Stimulated activated CD8-positive, alpha-beta memory T cell treated with anti-CD3 and anti-CD28 coated beads, Interleukin-12 subunit alpha, Interleukin-12 subunit beta, amount 100 ng/mL, for 24 hours (primary cell): ENCODE results near the gene PRKCE.
"Not testable (repeated sequence)": the region's sequence is repeated elsewhere in the genome, so short reads cannot be mapped to it uniquely, and the experiment has no call there.

Experiments used
- DNase-seq: peaks from one replicate; pipeline ENCODE4 v3.0.0-alpha.2; 2020; ENCODE audit errors: extremely low read depth

Gene PRKCE

DNA sequence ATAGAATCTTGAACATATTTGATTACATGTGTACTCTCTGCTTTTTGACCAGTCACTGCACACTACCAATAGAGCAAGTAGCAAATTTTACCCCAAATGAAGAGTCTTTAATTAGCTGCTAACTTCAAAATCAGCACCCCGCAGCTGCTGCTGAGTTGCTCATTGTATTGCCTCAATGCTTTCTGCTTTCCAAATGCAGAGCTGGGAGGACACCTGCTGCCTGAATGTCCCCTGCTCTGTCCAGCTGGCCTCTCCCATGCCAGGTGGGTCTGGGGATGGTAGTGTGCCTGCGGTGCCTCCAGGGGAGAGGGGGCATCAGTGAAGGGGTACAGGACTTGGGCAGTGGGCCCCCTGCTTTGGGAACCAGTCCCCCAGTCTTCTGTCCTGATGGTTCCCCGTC, 184.8 kb downstream of the PRKCE start:
- no peak for DNase-seq

DNA sequence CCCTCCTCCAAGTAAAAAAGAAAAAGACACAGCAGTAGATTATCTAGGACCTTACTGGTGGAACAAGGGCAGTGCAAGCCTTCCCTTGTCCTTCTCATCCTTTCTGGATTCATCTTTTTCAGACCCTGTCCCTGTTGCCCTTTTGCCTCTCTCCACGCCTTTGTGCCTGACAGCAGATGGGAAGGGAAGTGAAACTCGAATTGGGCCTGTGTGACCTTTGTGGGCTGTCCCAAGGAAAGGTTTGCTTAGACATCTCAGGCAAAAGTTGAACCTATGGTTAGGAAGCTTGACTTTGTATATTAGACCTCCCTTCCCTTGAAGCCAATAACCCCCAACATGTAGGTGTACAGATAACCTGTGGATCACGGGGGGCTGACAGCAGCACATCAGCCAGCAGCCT, 185.3 kb downstream of the PRKCE start:
- no peak for DNase-seq

DNA sequence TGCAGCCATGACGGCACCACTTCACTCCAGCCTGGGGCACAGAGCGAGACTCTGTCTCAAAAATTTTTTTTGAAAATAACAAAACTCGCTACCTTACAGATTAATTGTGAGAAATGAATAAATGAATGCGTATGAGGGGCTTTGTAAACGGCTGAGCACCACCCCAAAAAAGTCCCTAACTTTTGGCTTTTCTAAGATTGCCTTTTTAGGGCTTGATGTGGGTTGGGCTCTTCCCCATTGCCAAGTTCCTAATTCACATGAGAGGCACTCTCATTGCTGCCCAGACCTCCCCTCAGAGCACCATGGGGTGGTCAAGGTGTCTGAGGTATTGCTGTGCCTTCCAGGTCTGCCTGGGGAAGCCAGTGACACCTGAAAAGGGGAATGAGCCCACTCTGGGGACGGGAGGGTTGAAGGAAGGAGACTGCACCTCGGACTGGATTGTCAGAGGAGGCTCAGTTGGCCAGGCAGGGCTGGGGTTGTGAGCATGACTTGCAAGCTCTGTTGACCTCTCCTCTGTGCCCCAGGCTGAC, 186.4 kb downstream of the PRKCE start:
- no peak for DNase-seq

DNA sequence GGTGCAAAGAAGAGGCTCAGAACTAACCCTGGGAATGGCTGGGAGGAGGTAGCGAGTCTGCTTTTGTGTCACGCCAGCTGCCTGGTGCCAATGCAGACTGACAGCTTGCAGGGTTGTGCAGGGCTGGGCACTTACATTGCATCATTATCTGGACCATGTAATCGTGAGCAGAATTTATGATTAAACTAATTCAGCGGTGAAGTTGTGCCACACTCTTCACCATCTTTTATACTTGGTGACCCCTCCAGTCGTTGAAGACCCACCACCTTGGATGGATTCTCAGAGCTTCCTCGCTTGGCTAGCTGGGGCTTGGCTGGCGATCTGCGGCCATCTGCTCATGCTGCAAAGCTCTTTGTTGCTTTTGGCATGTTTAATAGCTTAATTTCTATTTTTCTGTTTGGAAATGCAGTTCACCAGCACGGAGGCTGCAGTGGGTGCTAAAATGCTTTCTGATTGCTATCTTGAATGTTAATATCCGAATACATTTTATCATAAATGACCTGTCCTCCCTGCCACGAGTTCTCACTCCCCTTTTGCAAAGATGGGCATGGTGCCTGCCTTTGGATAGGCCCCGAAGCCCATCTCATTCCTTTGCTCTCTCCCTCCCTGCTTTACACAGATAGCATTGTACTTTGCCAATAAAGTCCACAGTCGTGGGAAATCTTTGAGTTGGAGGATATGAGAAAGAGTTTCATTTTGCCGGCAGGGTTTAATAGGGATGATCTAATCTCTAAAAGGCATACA, 188.2 kb downstream of the PRKCE start:
- no peak for DNase-seq

DNA sequence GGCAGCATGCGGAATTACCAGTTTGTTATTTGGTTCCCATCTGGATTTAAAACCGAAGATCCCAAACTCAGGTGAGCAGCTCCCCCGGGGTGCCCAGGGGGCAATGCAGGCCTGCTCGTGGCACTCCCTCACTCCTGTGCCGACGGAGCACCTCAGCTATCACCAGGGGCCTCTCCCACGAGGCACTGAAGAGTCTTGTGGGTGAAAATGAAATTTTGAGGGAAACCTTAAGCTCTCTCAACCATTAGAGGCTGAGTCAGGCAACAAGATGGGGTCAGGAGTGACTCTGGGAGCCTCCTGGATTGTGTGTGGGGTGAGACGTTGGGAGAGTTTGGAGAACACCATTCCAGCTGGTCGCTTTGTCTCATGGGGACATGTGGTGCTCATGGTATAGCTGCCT, 189.0 kb downstream of the PRKCE start:
- DNase-seq = no peak

DNA sequence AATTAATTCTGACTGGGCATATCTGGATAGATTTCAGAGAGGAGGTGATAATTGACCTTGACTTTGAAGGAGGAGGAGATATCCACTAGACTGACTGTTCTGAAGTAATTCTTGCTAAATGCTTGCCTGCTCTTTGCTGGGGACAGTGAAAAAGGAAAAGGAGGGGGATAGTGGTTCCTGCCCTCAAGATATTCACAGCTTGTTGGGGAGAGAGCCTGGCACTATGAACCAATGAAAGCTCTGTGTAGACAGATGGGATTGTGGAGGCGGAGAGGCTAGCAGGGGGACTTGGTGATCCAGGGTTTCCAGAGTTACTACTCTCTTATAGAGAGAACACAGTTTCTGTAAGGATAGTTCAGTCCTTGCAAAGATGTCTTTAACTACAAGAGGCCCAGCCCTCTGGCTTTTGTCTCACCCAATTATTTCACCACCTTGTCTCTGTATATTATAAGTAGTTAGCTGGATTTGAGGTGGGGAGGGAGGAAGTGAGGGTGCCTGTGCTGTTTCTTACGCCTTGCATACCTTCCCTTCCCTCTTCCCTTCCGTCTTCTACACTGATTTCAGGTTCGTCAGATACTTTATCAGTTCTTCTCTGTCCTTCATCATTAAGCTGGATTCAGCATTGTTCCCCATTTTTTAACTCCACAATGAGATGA, 190.4 kb downstream of the PRKCE start:
- DNase-seq = no peak

DNA sequence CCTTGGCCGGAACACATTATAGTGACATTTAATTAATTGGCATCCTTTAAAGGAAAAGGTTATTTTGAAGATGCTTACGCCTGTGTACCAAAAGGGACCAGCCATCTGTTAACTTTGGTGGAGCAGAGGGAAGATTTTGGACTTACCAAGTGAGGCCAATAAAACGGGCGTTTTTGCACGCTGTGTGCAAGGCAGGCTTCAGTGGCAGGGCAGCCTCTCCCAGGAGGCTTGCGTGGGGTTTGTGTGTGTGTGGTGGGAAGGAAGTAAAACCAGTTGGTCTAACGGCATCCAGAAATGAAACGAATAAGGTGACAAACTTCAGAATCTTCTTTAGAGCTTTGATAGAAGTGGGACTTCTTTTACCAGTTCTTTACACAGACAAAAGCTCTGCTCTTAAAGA, 191.7 kb downstream of the PRKCE start:
- DNase-seq = no peak

DNA sequence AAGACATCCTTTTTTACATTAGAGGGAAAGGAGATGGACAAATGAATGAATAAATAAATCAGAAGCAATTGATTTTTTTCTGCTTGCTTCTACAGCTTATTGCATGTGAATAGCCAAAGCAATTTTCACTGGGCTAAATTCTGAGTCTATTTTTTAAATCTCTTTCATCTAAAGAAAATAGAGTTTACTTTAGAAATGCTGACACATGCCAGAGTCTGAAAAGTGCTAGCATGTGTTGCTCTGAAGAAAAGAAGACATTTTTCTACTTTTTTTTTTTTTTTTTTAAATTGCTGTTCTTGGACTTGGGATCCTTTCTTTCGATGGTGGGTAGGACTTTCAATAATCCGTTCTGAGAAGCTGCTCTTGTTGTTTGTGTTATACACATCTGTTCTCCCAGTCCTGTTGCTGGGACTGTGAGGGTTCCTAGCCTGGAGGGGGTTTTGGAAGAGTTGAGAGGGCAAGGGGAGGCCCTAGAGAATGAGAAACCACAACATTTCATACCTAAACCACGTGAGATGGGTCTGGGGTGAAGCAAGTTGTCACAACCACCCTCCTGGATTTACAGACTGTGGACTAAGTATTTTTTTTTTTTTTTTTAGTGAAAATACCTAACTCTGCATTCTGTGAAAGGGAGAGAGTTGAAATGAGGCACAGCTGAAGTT, 193.5 kb downstream of the PRKCE start:
- no peak for DNase-seq

DNA sequence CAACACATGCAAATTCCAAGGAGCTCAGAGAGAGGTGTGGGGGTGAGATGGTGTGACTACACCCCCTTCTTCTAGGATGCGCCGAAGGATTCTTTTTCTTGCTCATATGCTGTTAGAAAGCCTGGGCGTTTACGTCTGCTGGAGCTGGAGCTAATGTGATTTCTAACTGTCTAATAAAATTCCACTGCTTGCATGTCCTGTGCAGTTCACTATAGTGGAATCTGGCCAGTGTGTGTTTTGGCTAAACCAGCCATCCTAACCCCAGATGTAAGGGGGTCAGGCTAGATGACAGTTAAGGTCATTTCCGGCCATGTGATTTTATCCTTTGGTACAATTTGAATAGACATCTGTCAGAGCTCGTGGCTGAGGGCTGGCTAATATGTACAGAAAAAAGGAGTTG, 194.1 kb downstream of the PRKCE start:
- DNase-seq = no peak

DNA sequence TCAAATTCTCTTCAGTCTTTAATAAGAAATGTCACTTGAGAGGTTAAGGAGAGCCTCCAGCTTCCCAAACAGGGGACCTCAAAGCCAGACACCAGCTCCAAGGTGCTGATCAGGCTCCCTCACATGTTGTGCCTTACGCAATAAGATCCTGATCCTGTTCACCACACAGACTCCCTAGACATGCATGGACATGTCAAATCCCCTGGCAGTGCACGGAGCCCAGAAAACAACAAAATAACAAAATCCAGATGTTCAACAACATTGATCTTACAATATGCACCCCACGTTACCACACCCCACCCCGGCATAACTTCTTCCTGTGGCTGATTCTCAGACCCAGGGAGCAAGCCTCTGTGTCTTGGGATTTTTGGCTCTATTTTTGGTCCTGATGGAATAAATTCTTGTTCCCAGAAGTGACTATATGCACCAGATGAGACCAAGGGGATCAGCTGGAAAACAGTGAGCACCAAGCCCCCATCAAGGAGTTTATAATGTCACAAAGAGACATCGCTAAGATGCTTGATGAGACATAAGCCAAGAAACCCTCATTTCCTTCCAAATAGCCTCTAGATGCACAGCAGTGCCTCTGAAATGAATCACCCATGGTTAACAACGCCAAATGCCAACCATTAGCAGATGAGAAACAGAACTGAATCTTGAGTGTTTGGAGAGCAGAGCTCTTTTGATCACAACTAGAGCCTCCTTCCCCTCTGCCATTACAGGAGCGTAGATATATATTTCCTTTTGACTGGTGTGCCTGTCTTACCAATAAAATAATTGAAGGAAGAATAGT, 198.2 kb downstream of the PRKCE start:
- no peak for DNase-seq

DNA sequence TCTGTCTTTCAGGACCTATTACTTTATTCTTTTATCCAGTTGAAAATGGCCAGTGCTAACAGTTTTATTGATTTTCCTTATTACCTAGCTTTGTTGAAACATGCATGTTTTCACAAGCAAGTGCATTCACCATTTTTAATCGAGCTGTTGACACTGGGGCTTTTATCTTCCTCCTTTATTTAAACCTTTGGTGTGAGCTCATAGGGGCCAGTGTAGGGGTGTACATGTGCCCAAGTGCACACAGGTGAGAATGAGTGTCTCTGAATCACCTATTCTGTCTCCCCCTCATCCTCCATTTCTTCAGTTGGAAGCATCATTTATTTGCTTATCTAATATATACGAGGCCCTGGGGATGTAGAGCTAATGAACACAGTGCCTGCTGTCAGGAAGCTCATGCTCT, 199.1 kb downstream of the PRKCE start:
- DNase-seq = no peak

DNA sequence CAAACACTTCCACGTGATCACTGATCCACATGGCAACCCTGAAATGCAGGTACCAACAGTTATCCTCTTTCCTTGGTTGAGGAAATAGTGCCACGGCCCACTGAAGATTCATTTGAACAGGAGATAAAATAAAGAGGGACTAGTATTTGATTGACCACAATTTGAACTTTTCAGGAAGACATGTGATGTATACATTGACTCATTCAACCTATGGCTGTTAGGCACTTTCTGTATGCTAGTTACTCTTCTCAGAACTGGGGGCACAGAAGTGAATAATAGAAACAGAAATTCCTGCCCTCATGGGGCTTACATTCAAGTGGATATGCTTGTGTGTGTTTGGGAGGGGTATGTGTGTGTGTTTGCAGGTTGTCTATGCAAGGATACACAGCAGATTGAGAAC, 199.6 kb downstream of the PRKCE start:
- no peak for DNase-seq

DNA sequence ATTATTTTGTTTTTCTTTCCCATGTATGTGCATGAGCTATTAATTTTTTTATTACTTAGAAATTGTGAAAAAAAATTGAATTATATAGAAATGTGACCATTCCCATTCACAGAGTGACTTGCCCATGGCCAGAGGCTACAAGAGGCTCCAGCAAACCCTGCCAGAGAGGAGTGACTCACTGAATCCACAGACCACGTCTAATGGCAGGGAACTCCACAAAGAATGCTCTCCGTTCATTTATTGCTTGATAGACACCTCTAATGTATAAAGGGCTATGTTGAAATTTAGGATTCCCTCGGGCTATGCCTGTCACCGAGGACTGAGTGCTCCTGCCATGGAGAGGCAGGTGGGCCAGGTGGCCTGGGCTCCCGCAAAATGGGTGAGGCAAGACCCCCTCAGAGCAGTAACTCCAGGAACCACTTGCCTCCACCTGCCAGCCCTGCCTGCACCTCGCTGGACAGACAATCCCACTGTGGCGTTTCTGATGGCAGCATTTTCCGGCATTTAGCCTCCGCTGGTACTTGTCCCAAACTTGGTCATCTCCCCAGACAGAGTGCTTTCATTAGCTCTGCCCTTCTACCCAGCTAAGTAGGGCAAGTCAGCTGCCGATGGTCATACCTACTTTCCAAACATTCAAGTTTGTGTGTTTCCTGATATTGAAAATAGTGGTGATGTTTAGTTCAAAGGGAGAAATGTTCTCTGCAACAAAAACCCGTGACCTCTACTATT, 200.3 kb downstream of the PRKCE start:
- DNase-seq = no peak

DNA sequence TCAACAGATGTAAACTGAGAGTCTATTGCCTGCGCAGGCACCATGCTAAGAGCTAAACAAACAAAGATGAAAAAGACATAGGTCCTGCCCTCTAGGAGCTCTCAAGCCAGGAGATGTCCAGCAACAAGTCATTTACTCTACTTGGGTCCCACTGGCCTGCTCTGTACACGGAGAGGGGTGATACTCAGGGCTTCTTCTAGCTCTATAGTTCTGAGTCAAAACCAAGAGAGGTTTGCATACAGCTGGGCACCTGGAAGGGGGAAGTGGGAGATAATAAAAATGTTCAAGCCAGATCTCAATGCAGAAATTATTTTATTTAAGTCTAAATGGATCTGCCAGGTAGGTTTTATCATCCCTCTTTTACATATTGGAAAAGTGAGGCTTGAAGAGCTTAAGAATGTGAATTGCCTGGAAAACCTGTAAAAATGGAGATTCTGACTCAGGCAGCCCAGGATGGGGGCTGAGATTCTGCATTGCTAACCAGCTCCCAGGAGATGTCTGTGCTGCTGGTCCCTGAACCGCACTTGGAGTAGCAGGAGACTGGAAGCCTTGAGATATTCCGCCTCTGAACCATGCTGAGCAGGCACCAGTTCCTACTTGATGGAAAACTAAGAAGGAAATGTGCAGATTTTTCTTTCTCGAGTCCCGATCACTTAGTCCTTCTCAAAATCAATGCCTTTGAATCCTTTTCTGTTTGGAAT, 201.1 kb downstream of the PRKCE start:
- no peak for DNase-seq

DNA sequence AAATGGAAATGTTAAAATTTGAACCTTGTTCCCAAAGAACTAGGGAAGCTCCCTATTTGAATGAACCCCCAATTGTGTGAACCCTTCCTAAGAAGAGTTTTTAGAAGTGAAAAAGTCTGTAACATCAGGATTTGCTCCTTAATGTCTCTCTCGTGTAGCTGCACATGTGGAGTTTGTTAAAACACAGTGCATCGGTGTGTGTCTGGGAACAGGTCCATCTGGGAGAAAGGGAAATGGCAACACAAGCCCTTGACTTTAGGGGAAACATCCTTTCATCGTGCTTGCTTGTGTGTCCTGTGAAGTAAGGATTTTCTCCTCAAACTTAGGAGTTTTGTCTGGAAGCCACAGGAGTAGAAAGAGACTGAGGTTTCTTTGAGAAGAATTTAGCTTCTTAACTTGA, 203.9 kb downstream of the PRKCE start:
- DNase-seq = no peak

DNA sequence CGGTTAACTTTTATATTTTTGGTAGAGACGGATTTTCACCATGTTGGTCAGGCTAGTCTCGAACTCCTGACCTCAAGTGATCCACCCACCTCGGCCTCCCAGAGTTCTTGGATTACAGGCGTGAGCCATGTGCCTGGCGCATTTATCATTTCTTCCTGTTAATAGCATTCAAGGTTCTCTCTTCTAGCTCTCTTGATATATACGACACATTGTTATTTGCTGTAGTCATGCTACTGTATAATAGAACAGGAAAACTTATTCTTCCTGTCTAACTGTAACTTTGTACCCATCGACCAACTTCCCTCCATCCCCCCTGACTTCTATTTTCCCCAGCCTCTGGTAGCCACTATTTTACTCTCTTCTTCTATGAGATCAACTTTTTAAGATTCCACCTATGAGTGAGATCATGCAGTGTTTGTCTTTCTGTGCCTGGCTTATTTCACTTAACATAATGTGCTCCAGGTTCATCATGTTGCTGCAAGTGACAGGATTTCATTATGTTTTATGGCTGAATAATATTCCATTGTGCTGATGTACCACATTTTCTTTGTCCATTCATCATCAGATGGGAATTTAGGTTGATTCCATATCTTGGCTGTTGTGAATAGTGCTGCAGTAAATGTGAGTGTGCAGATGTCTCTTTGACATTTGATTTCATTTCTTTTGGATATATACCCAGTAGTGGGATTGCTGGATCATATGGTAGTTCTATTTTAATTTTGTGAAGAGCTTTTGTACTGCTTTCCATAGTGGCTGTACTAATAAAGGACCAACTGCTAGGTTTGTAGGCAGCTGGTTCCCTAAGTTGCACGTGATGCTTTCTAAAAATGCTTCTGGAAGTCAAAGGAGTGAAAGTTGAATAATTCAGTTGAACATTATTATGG, 205.2 kb downstream of the PRKCE start:
- no peak for DNase-seq

DNA sequence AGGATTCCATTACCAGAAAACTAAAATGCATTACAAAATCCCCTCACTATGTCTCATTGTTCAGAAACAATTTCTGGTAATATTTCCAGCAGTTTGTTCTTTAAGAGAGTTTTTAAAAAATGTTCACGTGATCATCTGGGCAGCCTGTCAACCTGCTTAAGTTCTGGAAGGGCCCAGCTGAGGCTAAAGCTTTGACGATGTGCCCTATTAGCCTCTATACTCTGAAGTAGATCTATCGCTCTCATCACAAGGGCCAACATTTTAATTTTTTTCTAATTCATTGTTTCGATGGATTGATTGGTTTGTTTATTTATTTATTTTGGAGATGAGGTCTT, 205.8 kb downstream of the PRKCE start:
- no peak for DNase-seq

DNA sequence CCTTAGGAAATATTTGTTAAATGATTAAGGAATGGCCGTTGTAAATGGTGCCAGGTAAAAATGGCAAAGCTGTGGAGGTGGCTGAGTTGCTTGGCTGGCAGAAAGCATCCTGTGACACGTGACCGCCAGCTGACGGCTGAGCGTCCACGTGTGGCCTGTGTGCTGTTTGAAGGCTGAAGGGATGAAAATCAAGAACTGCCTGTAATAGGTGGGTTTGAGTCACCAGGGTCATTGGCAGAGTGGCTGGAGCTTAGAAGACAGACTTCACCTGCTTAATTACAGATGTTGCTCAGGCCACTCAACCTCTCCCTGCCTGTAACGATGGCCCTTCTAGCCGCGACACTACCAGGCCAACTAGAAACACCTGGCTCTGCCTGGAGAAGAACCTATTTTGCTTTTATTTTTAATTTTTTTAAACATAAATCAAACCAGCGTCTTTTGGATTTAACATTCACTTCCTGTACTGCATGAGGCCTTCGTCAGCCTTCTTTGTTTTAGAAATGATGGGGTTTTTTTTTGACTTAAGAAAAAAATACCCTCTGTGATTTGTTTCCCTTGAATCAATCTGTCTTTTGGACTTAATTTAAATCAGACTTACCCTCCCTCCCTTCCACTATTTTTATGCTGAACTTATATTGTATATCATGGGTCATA, 206.5 kb downstream of the PRKCE start:
- no peak for DNase-seq

DNA sequence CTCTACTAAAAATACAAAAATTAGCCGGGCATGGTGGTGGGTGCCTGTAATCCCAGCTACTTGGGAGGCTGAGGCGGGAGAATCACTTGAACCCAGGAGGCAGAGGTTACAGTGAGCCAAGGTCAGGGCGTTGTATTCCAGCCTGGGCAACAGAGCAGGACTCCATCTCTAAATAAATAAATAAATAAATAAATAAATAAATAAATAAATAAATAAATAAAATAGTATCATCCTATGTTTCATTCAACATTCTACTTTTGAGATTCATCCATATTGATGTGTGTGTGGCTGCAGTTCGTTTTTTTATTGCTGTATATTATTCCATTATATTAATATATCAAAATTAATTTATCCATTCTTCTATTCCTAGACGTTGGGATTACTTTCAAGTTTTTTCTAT, 207.4 kb downstream of the PRKCE start:
- not testable (repeated sequence) for DNase-seq
